ENCODE results near the gene ALDH1B1.

DNA sequence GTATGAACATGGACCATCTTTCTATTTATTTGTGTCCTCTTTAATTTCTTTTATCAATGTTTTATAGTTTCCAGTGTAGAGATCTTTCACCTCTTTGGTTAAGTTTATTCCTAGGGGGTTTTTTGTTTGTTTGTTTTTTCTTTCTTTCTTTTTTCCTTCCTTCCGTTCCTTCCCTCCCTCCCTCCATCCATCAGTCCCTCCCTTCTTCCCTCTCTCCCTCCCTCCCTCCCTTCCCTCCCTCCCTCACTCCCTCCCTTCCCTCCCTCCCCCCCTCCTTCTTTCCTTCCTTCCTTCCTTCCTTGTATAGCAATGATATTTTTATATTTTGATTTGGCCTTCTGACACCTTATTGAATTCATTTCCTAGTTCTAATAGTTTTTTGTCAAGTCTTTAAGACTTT is 55.2 kb downstream of the ALDH1B1 start:
- no peak for TF ChIP-seq TARDBP (IDR thresholded peaks at IDR 0.05)
- no peak for TF ChIP-seq ARNT (IDR thresholded peaks at IDR 0.05)
- TF ChIP-seq, protein P1, sequence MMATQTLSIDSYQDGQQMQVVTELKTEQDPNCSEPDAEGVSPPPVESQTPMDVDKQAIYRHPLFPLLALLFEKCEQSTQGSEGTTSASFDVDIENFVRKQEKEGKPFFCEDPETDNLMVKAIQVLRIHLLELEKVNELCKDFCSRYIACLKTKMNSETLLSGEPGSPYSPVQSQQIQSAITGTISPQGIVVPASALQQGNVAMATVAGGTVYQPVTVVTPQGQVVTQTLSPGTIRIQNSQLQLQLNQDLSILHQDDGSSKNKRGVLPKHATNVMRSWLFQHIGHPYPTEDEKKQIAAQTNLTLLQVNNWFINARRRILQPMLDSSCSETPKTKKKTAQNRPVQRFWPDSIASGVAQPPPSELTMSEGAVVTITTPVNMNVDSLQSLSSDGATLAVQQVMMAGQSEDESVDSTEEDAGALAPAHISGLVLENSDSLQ (IDR thresholded peaks at IDR 0.05), result no peak
- TF ChIP-seq FOXM1 (IDR thresholded peaks at IDR 0.05; ENCODE audit: borderline replicate concordance), result no peak
- no peak for TF ChIP-seq SUZ12 (IDR thresholded peaks at IDR 0.05)
- TF ChIP-seq SP1 (IDR thresholded peaks at IDR 0.05), result no peak
- TF ChIP-seq ZNF384 (IDR thresholded peaks at IDR 0.05), result no peak
- no peak for TF ChIP-seq ELF4 (IDR thresholded peaks at IDR 0.05)
- TF ChIP-seq BHLHE40 (IDR thresholded peaks at IDR 0.05; ENCODE audit: borderline replicate concordance), result no peak
- TF ChIP-seq L3MBTL2 (conservative IDR thresholded peaks at IDR 0.05), result no peak
- TF ChIP-seq FOXA1 (IDR thresholded peaks at IDR 0.05), result no peak
- TF ChIP-seq NFRKB (IDR thresholded peaks at IDR 0.05), result no peak
